ENCODE data around the gene RNF20. TPM values are rescaled to one million over a fixed set of nuclear protein-coding genes. Genes with fewer than 3 reads are reported as not detected.

The RNF20 gene
- total and polyA plus RNA-seq, 2 donors (not counting 3 experiments of a cell fraction or from before 2014, with no cell fraction given), result 6.1 to 33.7 TPM

- dilution Hi-C loops (cut with MboI; ENCODE audit: extremely low pct_ligation_motif_present, low sequenced_read_pairs) (no loop called here), intact Hi-C loops (cut with micrococcal nuclease) (no loop called here)
- Histone ChIP-seq H2AFZ (ENCODE audit: low read depth, low read length) (no peak overlapping the region), H3K27ac (ENCODE audit: insufficient read depth, low read depth, low read length) (no peak overlapping the region), H3K4me2 (ENCODE audit: insufficient read depth, low read length) (no peak overlapping the region), H3K79me2 (ENCODE audit: control insufficient read depth, insufficient read depth, low read length) (no peaks in the 10 kb centered on the region), H3K27me3 (ENCODE audit: control insufficient read depth in 2 of 2, insufficient read depth in 2 of 2, low read length in 2 of 2) (no peaks in the 10 kb centered on the region), H3K9ac (replicated peaks; ENCODE audit: extremely low read depth, insufficient read depth, low read length) (no peak overlapping the region), H3K4me3 (replicated peaks in 1 of 3; ENCODE audit: insufficient read depth in 1 of 3, low read depth in 1 of 3, low read length in 3 of 3) (no peak overlapping the region), H4K20me1 (replicated peaks; ENCODE audit: control insufficient read depth, extremely low read depth, insufficient read depth, low read length) (no peaks in the 10 kb centered on the region), H3K36me3 (ENCODE audit: control insufficient read depth in 2 of 2, extremely low read depth in 1 of 2, insufficient read depth in 2 of 2, low read length in 2 of 2) (peaks cover 7% of the 10 kb centered on the region in 2 experiments), H3K4me1 (ENCODE audit: control insufficient read depth, extremely low read depth, insufficient read depth, low read length) (no peaks in the 10 kb centered on the region), H3K9me1 (replicated peaks; ENCODE audit: control insufficient read depth, extremely low read depth, insufficient read depth, low read length) (no peaks in the 10 kb centered on the region), H3K9me3 (replicated peaks; ENCODE audit: control insufficient read depth, insufficient read depth, low read length) (no peaks in the 10 kb centered on the region)
- no TSS peak for BruUV-seq (replicated peaks)
- DNase-seq (ENCODE audit: low read depth, low spot score) (no peak), FAIRE-seq (no peak)
- ChIA-PET POLR2A (no interaction called here), CTCF (interaction anchor here (1.3 to 4.2 kb wide), 2 partner anchors 104 to 114 kb away, joined by 3 to 13 read pairs; no protein-coding TSS in a partner anchor)
- TF ChIP-seq EZH2 (IDR thresholded peaks at IDR 0.05; ENCODE audit: borderline replicate concordance, low read depth, low read length, severe bottlenecking), result no peak
- no peak for TF ChIP-seq GATA2 (IDR thresholded peaks at IDR 0.05; ENCODE audit: insufficient read depth, insufficient read length, low read depth, low read length)
- no peak for TF ChIP-seq JUN (IDR thresholded peaks at IDR 0.05; ENCODE audit: borderline replicate concordance, insufficient read depth, insufficient read length, low read depth)
- TF ChIP-seq CTCF (IDR thresholded peaks at IDR 0.05; ENCODE audit: extremely low read depth in 1 of 2, insufficient read depth in 1 of 2, low read depth in 1 of 2, low read length in 2 of 2), result no peak
- no peak for TF ChIP-seq POLR2A (IDR thresholded peaks at IDR 0.05; ENCODE audit: low read depth, low read length)
- no peak for TF ChIP-seq MAX (IDR thresholded peaks at IDR 0.05; ENCODE audit: insufficient read depth, insufficient read length)
- no peak for TF ChIP-seq MYC (IDR thresholded peaks at IDR 0.05; ENCODE audit: low read depth, low read length)
- TF ChIP-seq POLR2AphosphoS5 (IDR thresholded peaks at IDR 0.05; ENCODE audit: insufficient read depth, low read depth, low read length), result no peak
- no peak for TF ChIP-seq FOS (IDR thresholded peaks at IDR 0.05; ENCODE audit: borderline replicate concordance, insufficient read depth, low read length)
Measured at GRCh38 chr9:101562966-101563365, 29.3 kb downstream of the RNF20 start.
